ENCODE measurements around the gene VPS33A.

DNA sequence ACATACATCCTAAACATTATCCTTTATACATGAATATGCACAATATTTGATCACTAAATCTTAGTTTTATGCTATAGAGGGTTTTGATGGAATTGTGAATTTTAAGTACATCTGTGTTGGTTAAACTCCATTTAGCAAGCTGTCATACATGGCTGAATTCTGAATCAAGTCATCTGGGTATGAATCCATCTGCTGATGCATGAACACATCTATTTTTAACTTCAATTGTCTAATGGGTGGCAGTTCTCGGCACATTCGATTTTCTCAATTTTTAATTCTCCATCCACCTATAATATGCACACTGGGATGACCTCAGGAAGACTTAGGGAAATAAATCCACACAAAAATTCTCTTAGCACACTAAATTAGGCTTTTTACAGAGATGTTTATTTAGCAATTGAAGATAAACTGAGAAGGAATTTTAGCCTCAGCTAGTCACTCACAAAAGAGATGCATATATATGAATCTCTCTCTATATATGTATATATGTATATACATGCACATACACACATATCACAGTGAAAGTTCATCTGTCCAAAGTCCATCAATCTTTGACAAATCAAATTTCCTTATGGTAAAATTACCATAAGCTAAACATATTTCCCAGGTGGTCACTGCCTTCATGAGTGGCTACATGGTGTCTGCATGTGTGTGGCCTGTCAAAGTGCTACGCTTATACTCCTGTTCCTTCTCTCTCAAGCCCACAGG lies 44.5 kb upstream of the VPS33A start:
- TF ChIP-seq, protein P1, sequence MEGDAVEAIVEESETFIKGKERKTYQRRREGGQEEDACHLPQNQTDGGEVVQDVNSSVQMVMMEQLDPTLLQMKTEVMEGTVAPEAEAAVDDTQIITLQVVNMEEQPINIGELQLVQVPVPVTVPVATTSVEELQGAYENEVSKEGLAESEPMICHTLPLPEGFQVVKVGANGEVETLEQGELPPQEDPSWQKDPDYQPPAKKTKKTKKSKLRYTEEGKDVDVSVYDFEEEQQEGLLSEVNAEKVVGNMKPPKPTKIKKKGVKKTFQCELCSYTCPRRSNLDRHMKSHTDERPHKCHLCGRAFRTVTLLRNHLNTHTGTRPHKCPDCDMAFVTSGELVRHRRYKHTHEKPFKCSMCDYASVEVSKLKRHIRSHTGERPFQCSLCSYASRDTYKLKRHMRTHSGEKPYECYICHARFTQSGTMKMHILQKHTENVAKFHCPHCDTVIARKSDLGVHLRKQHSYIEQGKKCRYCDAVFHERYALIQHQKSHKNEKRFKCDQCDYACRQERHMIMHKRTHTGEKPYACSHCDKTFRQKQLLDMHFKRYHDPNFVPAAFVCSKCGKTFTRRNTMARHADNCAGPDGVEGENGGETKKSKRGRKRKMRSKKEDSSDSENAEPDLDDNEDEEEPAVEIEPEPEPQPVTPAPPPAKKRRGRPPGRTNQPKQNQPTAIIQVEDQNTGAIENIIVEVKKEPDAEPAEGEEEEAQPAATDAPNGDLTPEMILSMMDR (conservative IDR thresholded peaks at IDR 0.05; ENCODE audit: low read length): no peak
- TF ChIP-seq EZH2phosphoT487 (IDR thresholded peaks at IDR 0.05; ENCODE audit: borderline replicate concordance, low read depth, low read length): no peak
